ENCODE measurements around the gene TIA1. TPM values are rescaled to one million over a fixed set of nuclear protein-coding genes. Genes with fewer than 3 reads are reported as not detected.

TIA1 gene
- total RNA-seq, 1 experiment from 2014 or later, result 150 TPM

DNA sequence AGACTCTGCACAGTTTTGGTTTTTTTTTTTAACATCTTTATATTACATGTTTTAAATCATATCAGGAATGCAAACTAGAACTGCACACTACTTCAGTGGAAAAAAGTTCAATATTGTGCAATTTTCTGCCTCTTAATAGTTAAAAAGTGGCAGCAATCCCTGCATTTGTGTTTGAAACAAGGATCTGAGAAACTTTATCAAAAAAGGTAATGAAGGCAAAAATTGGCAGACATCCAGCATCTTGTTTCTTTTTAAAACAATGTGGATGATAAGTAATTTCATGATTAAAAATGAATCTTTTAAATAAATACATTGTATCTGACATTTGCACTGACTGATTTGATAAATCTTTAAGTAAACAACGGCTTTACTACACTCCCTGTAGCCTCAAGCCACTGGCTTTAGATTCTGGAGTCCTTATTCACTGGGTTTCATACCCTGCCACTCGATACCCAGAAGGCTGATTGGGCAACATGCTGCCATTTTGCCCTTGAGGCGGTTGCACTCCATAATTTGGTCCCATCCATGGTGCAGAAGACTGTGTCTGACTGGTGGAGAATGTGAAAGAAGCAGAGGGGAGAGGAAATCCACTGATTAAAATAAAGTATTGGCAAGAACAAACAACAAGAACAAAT, 36.0 kb downstream of the TIA1 start:
- Mint-ChIP-seq H3K9me3 (no peaks in the 10 kb centered on the region), H3K27ac (no peak overlapping the region), H3K27me3 (ENCODE audit: low read depth) (no peaks in the 10 kb centered on the region), H3K36me3 (peaks cover 46% of the 10 kb centered on the region), H3K4me3 (no peak overlapping the region), H3K4me1 (no peaks in the 10 kb centered on the region)
- TF ChIP-seq RORB (CRISPR knock-in tag; IDR thresholded peaks at IDR 0.05) (no peak), GTF2I (CRISPR knock-in tag; conservative IDR thresholded peaks at IDR 0.05) (no peak), SMAD3 (CRISPR knock-in tag; IDR thresholded peaks at IDR 0.05; ENCODE audit: borderline replicate concordance) (no peak), KAT7 (CRISPR knock-in tag; IDR thresholded peaks at IDR 0.05; ENCODE audit: borderline replicate concordance) (no peak), NR2C2 (CRISPR knock-in tag; IDR thresholded peaks at IDR 0.05) (no peak), CREM (CRISPR knock-in tag; IDR thresholded peaks at IDR 0.05) (no peak), SMAD4 (CRISPR knock-in tag; IDR thresholded peaks at IDR 0.05) (no peak), ZNF121 (CRISPR knock-in tag; IDR thresholded peaks at IDR 0.05) (no peak)
- TF ChIP-seq, protein P1, sequence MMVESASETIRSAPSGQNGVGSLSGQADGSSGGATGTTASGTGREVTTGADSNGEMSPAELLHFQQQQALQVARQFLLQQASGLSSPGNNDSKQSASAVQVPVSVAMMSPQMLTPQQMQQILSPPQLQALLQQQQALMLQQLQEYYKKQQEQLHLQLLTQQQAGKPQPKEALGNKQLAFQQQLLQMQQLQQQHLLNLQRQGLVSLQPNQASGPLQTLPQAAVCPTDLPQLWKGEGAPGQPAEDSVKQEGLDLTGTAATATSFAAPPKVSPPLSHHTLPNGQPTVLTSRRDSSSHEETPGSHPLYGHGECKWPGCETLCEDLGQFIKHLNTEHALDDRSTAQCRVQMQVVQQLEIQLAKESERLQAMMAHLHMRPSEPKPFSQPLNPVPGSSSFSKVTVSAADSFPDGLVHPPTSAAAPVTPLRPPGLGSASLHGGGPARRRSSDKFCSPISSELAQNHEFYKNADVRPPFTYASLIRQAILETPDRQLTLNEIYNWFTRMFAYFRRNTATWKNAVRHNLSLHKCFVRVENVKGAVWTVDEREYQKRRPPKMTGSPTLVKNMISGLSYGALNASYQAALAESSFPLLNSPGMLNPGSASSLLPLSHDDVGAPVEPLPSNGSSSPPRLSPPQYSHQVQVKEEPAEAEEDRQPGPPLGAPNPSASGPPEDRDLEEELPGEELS (CRISPR knock-in tag; IDR thresholded peaks at IDR 0.05), result no peak
- TF ChIP-seq, protein P2, sequence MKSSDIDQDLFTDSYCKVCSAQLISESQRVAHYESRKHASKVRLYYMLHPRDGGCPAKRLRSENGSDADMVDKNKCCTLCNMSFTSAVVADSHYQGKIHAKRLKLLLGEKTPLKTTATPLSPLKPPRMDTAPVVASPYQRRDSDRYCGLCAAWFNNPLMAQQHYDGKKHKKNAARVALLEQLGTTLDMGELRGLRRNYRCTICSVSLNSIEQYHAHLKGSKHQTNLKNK (CRISPR knock-in tag; IDR thresholded peaks at IDR 0.05), result no peak
- TF ChIP-seq, protein P3, sequence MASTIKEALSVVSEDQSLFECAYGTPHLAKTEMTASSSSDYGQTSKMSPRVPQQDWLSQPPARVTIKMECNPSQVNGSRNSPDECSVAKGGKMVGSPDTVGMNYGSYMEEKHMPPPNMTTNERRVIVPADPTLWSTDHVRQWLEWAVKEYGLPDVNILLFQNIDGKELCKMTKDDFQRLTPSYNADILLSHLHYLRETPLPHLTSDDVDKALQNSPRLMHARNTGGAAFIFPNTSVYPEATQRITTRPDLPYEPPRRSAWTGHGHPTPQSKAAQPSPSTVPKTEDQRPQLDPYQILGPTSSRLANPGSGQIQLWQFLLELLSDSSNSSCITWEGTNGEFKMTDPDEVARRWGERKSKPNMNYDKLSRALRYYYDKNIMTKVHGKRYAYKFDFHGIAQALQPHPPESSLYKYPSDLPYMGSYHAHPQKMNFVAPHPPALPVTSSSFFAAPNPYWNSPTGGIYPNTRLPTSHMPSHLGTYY (CRISPR knock-in tag; IDR thresholded peaks at IDR 0.05), result no peak
- TF ChIP-seq, protein P4, sequence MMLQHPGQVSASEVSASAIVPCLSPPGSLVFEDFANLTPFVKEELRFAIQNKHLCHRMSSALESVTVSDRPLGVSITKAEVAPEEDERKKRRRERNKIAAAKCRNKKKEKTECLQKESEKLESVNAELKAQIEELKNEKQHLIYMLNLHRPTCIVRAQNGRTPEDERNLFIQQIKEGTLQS (CRISPR knock-in tag; conservative IDR thresholded peaks at IDR 0.05), result no peak
- TF ChIP-seq, protein P5, sequence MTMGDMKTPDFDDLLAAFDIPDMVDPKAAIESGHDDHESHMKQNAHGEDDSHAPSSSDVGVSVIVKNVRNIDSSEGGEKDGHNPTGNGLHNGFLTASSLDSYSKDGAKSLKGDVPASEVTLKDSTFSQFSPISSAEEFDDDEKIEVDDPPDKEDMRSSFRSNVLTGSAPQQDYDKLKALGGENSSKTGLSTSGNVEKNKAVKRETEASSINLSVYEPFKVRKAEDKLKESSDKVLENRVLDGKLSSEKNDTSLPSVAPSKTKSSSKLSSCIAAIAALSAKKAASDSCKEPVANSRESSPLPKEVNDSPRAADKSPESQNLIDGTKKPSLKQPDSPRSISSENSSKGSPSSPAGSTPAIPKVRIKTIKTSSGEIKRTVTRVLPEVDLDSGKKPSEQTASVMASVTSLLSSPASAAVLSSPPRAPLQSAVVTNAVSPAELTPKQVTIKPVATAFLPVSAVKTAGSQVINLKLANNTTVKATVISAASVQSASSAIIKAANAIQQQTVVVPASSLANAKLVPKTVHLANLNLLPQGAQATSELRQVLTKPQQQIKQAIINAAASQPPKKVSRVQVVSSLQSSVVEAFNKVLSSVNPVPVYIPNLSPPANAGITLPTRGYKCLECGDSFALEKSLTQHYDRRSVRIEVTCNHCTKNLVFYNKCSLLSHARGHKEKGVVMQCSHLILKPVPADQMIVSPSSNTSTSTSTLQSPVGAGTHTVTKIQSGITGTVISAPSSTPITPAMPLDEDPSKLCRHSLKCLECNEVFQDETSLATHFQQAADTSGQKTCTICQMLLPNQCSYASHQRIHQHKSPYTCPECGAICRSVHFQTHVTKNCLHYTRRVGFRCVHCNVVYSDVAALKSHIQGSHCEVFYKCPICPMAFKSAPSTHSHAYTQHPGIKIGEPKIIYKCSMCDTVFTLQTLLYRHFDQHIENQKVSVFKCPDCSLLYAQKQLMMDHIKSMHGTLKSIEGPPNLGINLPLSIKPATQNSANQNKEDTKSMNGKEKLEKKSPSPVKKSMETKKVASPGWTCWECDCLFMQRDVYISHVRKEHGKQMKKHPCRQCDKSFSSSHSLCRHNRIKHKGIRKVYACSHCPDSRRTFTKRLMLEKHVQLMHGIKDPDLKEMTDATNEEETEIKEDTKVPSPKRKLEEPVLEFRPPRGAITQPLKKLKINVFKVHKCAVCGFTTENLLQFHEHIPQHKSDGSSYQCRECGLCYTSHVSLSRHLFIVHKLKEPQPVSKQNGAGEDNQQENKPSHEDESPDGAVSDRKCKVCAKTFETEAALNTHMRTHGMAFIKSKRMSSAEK (CRISPR knock-in tag; IDR thresholded peaks at IDR 0.05; ENCODE audit: borderline replicate concordance), result no peak
- TF ChIP-seq, protein P6, sequence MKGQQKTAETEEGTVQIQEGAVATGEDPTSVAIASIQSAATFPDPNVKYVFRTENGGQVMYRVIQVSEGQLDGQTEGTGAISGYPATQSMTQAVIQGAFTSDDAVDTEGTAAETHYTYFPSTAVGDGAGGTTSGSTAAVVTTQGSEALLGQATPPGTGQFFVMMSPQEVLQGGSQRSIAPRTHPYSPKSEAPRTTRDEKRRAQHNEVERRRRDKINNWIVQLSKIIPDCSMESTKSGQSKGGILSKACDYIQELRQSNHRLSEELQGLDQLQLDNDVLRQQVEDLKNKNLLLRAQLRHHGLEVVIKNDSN (CRISPR knock-in tag; IDR thresholded peaks at IDR 0.05), result no peak
- ChIA-PET CTCF (no interaction called here), POLR2A (no interaction called here)
- ATAC-seq (no peak), DNase-seq (ENCODE audit: low spot score) (no peak)

DNA sequence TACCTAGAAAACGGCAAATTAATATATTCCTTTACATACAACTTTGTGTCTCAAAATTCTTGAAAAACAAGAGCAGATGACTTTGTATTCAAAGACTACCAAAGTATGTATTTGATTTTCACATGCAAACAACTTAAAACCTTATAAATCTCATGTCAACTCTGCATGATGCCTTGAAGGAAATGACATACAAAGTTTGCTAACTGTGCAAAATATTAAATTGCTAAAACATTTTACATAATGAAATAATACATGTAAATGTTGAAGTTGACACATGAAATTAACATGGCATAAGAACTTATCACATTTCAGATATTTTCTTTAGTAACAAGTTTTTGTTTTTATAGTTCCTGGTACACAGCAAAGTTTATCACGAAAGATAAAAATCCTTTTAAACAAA, 36.8 kb downstream of the TIA1 start:
- ChIA-PET CTCF (no interaction called here), POLR2A (interaction anchor here (1.1 kb wide), 1 partner anchor 297 kb away, joined by 3 read pairs; the partner anchor contains the start of gene MXD1)
- H3K27me3 Mint-ChIP-seq (ENCODE audit: low read depth), result no peaks in the 10 kb centered on the region
- H3K36me3 Mint-ChIP-seq, result peaks cover 41% of the 10 kb centered on the region
- H3K9me3 Mint-ChIP-seq, result no peaks in the 10 kb centered on the region
- DNase-seq (ENCODE audit: low spot score), result no peak
- no peak overlapping the region for H3K27ac Mint-ChIP-seq
- no peak overlapping the region for H3K4me3 Mint-ChIP-seq
- H3K4me1 Mint-ChIP-seq, result no peaks in the 10 kb centered on the region
- ATAC-seq, result no peak
- TF ChIP-seq KAT7 (CRISPR knock-in tag; IDR thresholded peaks at IDR 0.05; ENCODE audit: borderline replicate concordance) (no peak), IRF2 (CRISPR knock-in tag; IDR thresholded peaks at IDR 0.05; ENCODE audit: borderline replicate concordance, low read depth) (no peak), ATF1 (CRISPR knock-in tag; IDR thresholded peaks at IDR 0.05) (no peak), JUN (CRISPR knock-in tag; IDR thresholded peaks at IDR 0.05) (no peak)
- TF ChIP-seq, protein P7, sequence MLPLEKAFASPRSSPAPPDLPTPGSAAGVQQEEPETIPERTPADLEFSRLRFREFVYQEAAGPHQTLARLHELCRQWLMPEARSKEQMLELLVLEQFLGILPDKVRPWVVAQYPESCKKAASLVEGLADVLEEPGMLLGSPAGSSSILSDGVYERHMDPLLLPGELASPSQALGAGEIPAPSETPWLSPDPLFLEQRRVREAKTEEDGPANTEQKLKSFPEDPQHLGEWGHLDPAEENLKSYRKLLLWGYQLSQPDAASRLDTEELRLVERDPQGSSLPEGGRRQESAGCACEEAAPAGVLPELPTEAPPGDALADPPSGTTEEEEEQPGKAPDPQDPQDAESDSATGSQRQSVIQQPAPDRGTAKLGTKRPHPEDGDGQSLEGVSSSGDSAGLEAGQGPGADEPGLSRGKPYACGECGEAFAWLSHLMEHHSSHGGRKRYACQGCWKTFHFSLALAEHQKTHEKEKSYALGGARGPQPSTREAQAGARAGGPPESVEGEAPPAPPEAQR (CRISPR knock-in tag; IDR thresholded peaks at IDR 0.05), result no peak
- TF ChIP-seq, protein P8, sequence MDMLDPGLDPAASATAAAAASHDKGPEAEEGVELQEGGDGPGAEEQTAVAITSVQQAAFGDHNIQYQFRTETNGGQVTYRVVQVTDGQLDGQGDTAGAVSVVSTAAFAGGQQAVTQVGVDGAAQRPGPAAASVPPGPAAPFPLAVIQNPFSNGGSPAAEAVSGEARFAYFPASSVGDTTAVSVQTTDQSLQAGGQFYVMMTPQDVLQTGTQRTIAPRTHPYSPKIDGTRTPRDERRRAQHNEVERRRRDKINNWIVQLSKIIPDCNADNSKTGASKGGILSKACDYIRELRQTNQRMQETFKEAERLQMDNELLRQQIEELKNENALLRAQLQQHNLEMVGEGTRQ (CRISPR knock-in tag; IDR thresholded peaks at IDR 0.05), result no peak
- TF ChIP-seq, protein P9, sequence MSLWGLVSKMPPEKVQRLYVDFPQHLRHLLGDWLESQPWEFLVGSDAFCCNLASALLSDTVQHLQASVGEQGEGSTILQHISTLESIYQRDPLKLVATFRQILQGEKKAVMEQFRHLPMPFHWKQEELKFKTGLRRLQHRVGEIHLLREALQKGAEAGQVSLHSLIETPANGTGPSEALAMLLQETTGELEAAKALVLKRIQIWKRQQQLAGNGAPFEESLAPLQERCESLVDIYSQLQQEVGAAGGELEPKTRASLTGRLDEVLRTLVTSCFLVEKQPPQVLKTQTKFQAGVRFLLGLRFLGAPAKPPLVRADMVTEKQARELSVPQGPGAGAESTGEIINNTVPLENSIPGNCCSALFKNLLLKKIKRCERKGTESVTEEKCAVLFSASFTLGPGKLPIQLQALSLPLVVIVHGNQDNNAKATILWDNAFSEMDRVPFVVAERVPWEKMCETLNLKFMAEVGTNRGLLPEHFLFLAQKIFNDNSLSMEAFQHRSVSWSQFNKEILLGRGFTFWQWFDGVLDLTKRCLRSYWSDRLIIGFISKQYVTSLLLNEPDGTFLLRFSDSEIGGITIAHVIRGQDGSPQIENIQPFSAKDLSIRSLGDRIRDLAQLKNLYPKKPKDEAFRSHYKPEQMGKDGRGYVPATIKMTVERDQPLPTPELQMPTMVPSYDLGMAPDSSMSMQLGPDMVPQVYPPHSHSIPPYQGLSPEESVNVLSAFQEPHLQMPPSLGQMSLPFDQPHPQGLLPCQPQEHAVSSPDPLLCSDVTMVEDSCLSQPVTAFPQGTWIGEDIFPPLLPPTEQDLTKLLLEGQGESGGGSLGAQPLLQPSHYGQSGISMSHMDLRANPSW (CRISPR knock-in tag; conservative IDR thresholded peaks at IDR 0.05; ENCODE audit: low read depth), result no peak

Measured in WTC11 (cell line).